ENCODE results near the gene C17orf58.
"Not testable (repeated sequence)": the region's sequence is repeated elsewhere in the genome, so short reads cannot be mapped to it uniquely, and the experiment has no call there.

Gene C17orf58

DNA sequence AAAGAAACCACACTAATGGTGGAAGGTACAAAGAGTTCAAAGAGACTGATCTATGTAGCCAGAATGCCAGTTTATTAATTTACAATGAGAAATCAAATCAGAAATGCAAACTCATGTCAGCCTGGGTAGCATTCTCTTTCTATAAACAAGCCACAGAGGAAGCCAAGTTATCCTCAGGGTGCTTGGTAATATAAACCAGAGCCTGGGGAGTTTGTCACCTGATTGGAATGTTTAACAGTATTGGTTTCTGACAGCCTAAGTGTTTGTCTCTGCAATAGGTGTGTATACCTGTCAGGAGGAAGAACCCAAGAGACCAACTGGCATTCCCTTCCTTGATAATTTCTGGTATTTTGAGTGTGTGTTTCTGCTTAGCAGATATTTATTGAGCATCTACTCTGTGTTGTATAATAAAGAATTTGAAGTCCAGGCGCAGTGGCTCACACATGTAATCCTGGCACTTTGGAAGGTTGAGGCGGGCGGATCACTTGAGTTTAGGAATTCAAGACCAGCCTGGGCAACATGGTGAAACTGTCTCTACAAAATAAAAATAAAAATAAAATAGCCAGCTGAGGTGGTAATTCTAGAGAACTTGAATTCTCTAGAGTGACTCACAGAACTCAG lies 3.1 kb upstream of the C17orf58 start:
- no peak for DNase-seq

DNA sequence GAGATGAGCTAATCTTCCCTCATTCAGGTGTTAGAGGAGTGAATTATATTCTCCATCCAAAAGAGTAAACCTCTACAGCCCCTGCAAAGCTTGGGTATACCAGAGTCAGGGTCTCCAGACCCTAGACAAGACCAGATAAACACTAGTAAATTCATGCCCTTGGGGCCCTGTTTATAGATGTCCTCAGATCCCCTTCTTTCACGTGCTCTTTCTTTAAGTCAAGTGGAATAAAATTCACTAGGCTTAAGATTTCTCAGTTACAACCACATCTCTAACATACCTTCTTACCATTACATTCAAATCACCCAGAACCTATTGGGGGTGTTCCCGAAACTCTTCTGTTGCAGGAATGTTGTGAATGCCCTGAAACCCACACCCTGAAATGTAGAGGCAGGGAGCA lies 2.2 kb upstream of the C17orf58 start:
- DNase-seq: no peak

DNA sequence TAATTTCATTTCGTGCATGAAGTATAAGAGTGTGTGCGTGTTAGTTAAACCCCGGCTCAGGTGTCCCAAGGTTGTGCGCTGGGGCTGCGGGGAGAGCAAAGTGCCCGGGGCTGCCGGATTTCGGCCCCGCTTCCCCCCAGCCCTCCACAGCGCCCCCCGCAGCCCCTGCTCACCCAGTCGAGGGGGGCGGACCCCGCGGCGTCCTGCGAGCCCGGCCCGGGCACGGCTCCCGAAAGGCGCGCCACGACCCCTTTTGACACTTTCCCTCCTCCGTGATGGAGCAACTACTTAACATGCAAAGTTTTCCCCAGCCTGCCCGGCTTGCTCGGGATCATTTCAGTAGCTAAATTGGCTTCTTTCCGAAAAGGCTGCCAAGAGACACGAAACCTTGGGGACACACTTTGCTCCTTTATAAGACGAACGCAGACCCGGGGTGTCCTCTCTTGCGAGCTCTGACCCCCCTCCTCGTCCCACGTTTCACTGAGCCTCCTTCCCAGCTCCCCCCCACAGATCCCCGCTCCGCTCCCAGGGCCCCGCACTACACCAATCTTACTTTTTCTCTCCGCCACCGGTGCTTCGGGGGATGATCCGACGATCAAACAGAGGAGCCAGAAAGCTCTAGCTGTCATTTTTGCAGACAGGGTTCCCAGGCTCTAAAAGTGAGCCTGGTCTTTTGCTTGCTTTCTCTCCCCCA lies 552 bp downstream of the C17orf58 start:
- peak; percentile 15 for DNase-seq

GRCh38 chr17:67994817-67995569 lies 1.3 kb downstream of the C17orf58 start:
- no peak for DNase-seq

DNA sequence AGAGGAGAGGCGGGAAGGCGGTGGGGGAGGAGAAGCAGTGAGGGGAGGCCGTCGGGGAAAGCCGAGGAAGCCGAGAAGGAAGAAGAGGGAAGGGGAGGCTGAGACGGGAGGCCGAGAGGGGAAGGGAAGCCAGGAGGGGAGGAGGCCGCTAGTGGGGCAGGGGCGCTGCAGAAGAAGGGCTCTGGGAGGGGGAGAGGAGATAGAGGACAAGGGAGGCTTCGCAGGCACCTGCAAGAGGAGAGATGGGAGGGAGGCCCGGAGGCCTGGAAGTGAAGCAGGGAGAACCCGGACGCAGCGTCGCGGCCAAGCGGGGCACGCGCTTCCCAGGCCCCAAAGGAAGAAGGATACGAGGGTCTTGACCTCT lies 2.3 kb downstream of the C17orf58 start:
- no peak for DNase-seq

GRCh38 chr17:67993153-67993997 lies 2.9 kb downstream of the C17orf58 start:
- peak; percentile 68 for DNase-seq

GRCh38 chr17:67992548-67993152 lies 3.6 kb downstream of the C17orf58 start:
- peak; percentile 22 for DNase-seq

DNA sequence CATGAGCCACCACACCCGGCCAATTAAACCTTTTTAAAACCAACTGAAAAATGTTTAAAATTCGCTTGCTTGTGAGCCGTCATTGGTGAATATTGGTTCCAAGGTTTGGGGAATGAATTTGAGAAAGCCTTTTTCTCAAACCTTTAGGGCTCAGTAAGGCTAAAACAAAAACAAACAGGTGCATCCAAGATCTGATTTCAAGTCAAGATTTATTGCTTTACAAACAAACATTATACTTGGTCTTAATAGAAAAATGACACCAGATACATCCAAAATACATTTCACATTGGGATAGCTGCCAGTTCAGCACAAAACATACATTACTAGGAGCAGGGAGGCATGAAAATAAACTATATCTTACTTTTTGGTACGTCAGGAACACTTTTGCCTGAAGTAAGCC lies 5.4 kb downstream of the C17orf58 start:
- DNase-seq: no peak

DNA sequence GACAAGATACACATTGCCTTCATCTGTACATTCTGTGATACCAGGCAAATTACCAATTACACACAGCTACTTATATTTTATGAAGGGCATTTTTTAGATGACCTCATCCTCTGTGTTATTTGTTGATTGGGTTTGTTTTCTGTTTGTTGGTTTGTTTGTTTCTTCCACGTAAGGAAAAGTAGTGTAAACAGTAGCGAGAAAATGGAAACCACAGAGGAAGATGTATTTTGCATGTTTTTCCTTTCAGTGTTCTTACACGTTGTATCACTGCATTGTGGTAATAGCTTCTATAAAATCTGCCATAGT lies 12.9 kb downstream of the C17orf58 start:
- no peak for DNase-seq

DNA sequence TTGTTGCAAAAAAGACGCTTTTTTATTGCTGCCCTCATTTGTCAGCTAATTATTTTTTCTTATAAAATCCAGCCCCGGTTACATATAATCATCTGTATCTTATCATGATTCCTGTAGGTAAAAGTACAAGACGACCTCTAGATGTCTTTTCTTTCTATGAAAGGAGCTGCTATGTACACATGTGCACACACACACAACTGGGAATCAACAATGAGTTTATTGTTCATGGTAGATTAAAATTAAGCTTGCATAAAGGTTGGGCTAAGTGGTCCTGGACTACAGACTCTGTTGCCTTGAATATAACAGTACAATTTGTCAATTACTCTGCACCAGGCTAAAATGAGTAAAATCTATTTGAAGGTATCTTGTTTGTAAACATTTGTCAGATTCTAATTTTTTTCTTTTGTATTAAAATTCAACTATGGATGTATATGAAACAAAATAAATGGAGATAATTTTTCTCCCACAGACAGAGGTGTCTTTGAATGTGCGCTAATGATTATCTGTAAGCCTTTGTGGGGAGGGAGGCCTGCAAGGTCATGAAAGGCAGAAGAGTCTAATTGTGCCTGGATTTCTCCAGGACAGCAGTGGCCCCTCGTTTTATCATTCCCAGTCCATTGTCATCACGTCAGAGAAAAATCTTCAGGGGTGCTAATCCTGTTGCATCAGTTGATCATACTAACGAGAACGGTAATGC lies 13.4 kb downstream of the C17orf58 start:
- no peak for DNase-seq

GRCh38 chr17:67982034-67982640 lies 14.1 kb downstream of the C17orf58 start:
- no peak for DNase-seq

DNA sequence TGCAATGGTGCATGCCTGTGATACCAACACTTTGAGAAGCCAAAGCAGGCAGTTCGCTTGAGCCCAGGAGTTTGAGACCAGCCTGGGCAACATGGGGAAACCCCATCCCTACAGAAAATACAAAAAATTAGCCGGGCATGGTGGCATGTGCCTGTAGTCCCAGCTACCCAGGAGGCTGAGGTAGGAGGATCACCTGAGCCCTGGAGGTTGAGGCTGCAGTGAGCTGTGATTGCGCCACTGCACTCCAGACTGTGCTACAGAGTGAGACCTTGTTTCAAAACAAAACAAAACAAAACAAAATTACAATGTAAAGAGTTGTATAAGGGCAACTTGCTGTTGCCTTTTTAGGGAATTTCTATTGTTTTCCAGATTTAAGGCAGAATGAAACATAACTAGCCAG lies 15.4 kb downstream of the C17orf58 start:
- DNase-seq: not testable (repeated sequence)

GRCh38 chr17:67980456-67980855 lies 15.8 kb downstream of the C17orf58 start:
- no peak for DNase-seq

GRCh38 chr17:67976306-67976705 lies 20.0 kb downstream of the C17orf58 start:
- not testable (repeated sequence) for DNase-seq

- no peak for DNase-seq
Observed at GRCh38 chr17:67974598-67975066, 21.6 kb downstream of the C17orf58 start.

- DNase-seq: no peak
Observed at GRCh38 chr17:67974185-67974584, 22.1 kb downstream of the C17orf58 start.

DNA sequence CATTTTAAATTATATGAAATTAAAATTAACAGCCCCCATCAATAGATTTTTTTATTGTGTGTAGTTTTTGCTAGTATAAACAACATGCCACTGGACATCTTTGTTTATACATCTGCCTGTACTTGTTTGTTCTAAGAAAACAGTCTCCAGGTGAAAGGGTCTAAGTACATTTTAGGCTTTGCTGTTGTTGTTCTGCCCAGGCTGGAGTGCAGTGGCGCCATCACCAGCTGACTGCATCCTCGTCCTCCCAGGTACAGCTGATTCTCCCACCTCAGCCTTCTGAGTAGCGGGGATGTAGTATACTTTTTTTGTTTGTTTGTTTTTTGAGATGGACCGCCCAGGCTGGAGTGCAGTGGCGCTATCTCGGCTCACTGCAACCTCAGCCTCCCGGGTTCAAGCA lies 25.5 kb downstream of the C17orf58 start:
- no peak for DNase-seq

GRCh38 chr17:67963145-67963572 lies 33.1 kb downstream of the C17orf58 start:
- DNase-seq: peak; percentile 69

DNA sequence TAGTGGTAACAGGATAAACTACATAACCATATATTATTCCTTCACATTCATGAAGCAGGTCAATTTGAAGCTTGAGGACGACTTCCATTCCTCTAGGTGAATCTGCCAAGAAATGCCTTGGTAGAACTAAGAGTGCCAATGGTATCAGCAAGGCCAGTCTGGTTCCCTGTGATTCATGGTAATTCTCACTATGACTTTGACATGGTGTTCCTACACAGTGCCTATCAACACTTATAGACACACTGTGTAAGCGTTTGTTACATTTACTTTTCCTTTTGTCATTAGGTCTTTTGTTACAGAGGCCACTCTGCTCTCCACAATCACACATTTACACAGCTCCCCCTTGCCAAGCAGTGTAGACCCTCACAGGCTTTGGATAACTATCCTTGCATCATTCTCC lies 34.1 kb downstream of the C17orf58 start:
- DNase-seq: not testable (repeated sequence)

- DNase-seq: not testable (repeated sequence)
Observed at GRCh38 chr17:67960276-67960675, 36.0 kb downstream of the C17orf58 start.

DNA sequence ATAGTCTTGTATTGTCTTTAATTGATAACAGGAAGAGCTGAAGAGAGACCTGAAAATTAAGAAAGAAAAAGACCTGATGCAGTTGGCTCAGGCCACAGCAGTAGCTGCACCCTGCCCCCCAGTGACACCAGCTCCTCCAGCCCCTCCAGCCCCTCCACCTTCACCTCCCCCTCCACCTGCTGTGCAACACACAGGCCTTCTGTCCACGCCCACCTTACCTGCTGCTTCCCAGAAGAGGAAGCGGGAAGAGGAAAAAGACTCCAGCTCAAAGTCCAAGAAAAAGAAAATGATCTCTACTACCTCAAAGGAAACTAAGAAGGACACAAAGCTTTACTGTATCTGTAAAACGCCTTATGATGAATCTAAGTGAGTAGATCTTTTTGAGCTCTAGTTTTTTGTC lies 36.8 kb downstream of the C17orf58 start:
- DNase-seq: no peak

DNA sequence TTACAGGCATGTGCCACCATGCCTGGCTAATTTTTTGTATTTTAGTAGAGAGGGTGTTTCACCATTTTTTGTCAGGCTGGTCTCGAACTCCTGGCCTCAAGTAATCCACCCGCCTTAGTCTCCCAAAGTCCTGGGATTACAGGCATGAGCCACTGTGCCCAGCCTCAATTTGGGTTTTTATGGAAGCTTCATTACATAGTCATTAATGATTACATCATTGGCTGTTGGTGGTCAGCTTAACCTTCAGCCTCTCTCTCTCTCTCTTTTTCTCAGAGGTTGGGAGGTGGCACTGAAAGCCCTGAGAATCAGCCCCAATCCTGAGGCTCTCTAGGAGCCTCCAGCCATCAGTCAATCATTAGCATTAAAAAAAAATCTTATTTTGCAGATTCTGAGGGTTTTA lies 45.3 kb downstream of the C17orf58 start:
- no peak for DNase-seq
